ENCODE data around the gene BOLA1.

- TF ChIP-seq CTCF (IDR thresholded peaks at IDR 0.05; ENCODE audit: extremely low read depth in 1 of 2, insufficient read depth in 1 of 2, low read depth in 1 of 2, low read length in 2 of 2): no peak
- no peak for TF ChIP-seq POLR2A (IDR thresholded peaks at IDR 0.05; ENCODE audit: low read depth, low read length)
- TF ChIP-seq POLR2AphosphoS5 (IDR thresholded peaks at IDR 0.05; ENCODE audit: insufficient read depth, low read depth, low read length): peak; percentile 68
- TF ChIP-seq EZH2 (IDR thresholded peaks at IDR 0.05; ENCODE audit: borderline replicate concordance, low read depth, low read length, severe bottlenecking): no peak
- TF ChIP-seq MYC (IDR thresholded peaks at IDR 0.05; ENCODE audit: low read depth, low read length): no peak
- no peak for TF ChIP-seq FOS (IDR thresholded peaks at IDR 0.05; ENCODE audit: borderline replicate concordance, insufficient read depth, low read length)
- TF ChIP-seq MAX (IDR thresholded peaks at IDR 0.05; ENCODE audit: insufficient read depth, insufficient read length): no peak
Observed at GRCh38 chr1:149887456-149888246, 11.7 kb upstream of the BOLA1 start.

Data from endothelial cell of umbilical vein (primary cell).